ENCODE data around the gene CADM4.
"Not testable (repeated sequence)": the region's sequence is repeated elsewhere in the genome, so short reads cannot be mapped to it uniquely, and the experiment has no call there.

CADM4 gene

GRCh38 chr19:43662487-43662886 is 22.8 kb upstream of the CADM4 start:
- no peak for DNase-seq

- DNase-seq: no peak
These were observed 21.3 kb upstream of the CADM4 start for GRCh38 chr19:43660971-43661360.

GRCh38 chr19:43660301-43660970 is 20.8 kb upstream of the CADM4 start:
- no peak for DNase-seq

GRCh38 chr19:43658494-43658893 is 18.8 kb upstream of the CADM4 start:
- no peak for DNase-seq

GRCh38 chr19:43658001-43658400 is 18.4 kb upstream of the CADM4 start:
- no peak for DNase-seq

GRCh38 chr19:43656436-43656835 is 16.8 kb upstream of the CADM4 start:
- no peak for DNase-seq

GRCh38 chr19:43652546-43652874 is 12.9 kb upstream of the CADM4 start:
- DNase-seq: no peak

GRCh38 chr19:43651758-43652545 is 12.3 kb upstream of the CADM4 start:
- DNase-seq: peak; percentile 45

- DNase-seq: not testable (repeated sequence)
These were observed 10.6 kb upstream of the CADM4 start for GRCh38 chr19:43650276-43650675.

GRCh38 chr19:43649514-43649913 is 9.9 kb upstream of the CADM4 start:
- no peak for DNase-seq

GRCh38 chr19:43648633-43649032 is 9.0 kb upstream of the CADM4 start:
- DNase-seq: no peak

GRCh38 chr19:43644181-43644580 is 4.5 kb upstream of the CADM4 start:
- no peak for DNase-seq

GRCh38 chr19:43643326-43643725 is 3.7 kb upstream of the CADM4 start:
- DNase-seq: peak; percentile 65

- DNase-seq: no peak
These were observed 2.9 kb upstream of the CADM4 start for GRCh38 chr19:43642531-43642930.

GRCh38 chr19:43641333-43641732 is 1.7 kb upstream of the CADM4 start:
- DNase-seq: no peak

GRCh38 chr19:43640424-43640757 is 741 bp upstream of the CADM4 start:
- no peak for DNase-seq

- no peak for DNase-seq
These were observed 593 bp downstream of the CADM4 start for GRCh38 chr19:43638995-43639518.

GRCh38 chr19:43638214-43638994 is 1.2 kb downstream of the CADM4 start:
- no peak for DNase-seq

GRCh38 chr19:43636121-43636683 is 3.4 kb downstream of the CADM4 start:
- DNase-seq: no peak

GRCh38 chr19:43635561-43635940 is 4.1 kb downstream of the CADM4 start:
- DNase-seq: not testable (repeated sequence)

GRCh38 chr19:43634872-43635560 is 4.6 kb downstream of the CADM4 start:
- DNase-seq: no peak

- DNase-seq: no peak
These were observed 5.2 kb downstream of the CADM4 start for GRCh38 chr19:43634506-43634871.

- DNase-seq: no peak
These were observed 5.6 kb downstream of the CADM4 start for GRCh38 chr19:43634068-43634467.

Data from NCI-H1105 treated with DMSO at 0.1 percent for 48 hours (cell line).